AG04449 (cell line): ENCODE measurements around the gene RELN.

Experiments
- CTCF ChIA-PET: fragments of 350-600 bp; formaldehyde crosslinking; extraction: SDS; loops from one replicate; lab custom pipeline; 2021; ENCODE audit warnings: antibody characterized with exemption; lab: Yijun Ruan, JAX
- POLR2A ChIA-PET: fragments of 400-600, 350-600 bp; formaldehyde crosslinking; extraction: SDS; loops from one replicate; lab custom pipeline; 2020; ENCODE audit warnings: antibody characterized with exemption, inconsistent platforms; lab: Yijun Ruan, JAX
- DNase-seq: peaks from one replicate; pipeline ENCODE4 v3.0.0-alpha.2; 2010; ENCODE audit warnings: low read depth, low spot score
- H3K4me3 ChIP-seq: 2 replicates; pipeline ENCODE4 v1.5.1; 2011; ENCODE audit warnings: low read depth, mild to moderate bottlenecking, control low read depth, low read length
- TF ChIP-seq, protein P1 (sequence below): IDR thresholded peaks from one replicate; pipeline ENCODE4 v1.5.1; 2011; ENCODE audit warnings: mild to moderate bottlenecking, moderate library complexity, low read length, control low read depth, inconsistent platforms; ENCODE audit not compliant: insufficient read depth; ENCODE audit errors: missing control alignments

The RELN gene

GRCh38 chr7:103955985-103956384 is 33.5 kb downstream of the RELN start:
- CTCF ChIA-PET, result no interaction called here
- POLR2A ChIA-PET, result no interaction called here

DNA sequence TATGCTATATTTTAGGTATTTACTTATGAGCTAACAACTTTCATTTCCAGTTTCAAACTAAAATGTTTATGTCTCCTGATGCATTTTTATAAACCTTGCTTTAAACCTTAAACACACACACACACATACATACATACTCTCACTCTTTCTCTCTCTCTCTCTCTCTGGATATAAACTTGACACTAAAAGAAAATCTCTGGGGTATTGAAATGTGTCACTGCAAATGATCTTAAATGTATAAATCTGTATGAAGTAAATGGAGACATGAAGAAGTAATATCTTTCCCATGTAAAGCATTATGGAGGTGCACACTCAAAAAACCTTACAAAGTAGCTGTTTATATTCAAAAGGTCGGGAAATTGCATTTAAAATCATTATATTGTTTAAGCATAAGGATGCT is 37.0 kb downstream of the RELN start:
- CTCF ChIA-PET, result no interaction called here
- TF ChIP-seq, protein P1, sequence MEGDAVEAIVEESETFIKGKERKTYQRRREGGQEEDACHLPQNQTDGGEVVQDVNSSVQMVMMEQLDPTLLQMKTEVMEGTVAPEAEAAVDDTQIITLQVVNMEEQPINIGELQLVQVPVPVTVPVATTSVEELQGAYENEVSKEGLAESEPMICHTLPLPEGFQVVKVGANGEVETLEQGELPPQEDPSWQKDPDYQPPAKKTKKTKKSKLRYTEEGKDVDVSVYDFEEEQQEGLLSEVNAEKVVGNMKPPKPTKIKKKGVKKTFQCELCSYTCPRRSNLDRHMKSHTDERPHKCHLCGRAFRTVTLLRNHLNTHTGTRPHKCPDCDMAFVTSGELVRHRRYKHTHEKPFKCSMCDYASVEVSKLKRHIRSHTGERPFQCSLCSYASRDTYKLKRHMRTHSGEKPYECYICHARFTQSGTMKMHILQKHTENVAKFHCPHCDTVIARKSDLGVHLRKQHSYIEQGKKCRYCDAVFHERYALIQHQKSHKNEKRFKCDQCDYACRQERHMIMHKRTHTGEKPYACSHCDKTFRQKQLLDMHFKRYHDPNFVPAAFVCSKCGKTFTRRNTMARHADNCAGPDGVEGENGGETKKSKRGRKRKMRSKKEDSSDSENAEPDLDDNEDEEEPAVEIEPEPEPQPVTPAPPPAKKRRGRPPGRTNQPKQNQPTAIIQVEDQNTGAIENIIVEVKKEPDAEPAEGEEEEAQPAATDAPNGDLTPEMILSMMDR, result no peak
- POLR2A ChIA-PET, result no interaction called here
- no peak for DNase-seq
- H3K4me3 ChIP-seq, result no peak overlapping the region

More at GRCh38 chr7:103955985-103956384, 33.5 kb downstream of the RELN start:
- TF ChIP-seq, protein P1, result no peak
- no peak for DNase-seq
- H3K4me3 ChIP-seq, result no peak overlapping the region

DNA sequence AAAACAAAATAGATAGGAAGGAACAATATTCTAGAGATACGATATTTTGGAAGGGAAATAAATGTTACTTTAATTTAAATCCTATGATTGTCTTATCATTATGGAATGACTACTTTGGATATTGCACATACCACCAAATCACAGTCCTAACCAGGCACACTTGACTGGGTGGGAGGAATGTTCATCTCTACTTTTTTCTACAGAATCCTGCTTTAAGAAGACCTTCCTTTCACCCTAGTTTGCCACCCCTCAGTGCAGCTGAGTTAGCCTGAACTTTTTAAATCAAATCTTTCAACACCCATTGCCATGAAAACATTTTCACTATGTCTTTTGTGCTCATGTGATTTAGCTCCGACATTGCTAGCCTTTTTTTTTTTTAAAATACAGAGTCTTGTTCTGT is 38.1 kb downstream of the RELN start:
- CTCF ChIA-PET, result no interaction called here
- DNase-seq, result no peak
- TF ChIP-seq, protein P1, result no peak
- POLR2A ChIA-PET, result no interaction called here
- no peak overlapping the region for H3K4me3 ChIP-seq

- ChIA-PET POLR2A (no interaction called here), CTCF (no interaction called here)
- DNase-seq, result no peak
- H3K4me3 ChIP-seq, result no peak overlapping the region
- TF ChIP-seq, protein P1, result no peak
These were observed 40.1 kb downstream of the RELN start for GRCh38 chr7:103949374-103949773.

DNA sequence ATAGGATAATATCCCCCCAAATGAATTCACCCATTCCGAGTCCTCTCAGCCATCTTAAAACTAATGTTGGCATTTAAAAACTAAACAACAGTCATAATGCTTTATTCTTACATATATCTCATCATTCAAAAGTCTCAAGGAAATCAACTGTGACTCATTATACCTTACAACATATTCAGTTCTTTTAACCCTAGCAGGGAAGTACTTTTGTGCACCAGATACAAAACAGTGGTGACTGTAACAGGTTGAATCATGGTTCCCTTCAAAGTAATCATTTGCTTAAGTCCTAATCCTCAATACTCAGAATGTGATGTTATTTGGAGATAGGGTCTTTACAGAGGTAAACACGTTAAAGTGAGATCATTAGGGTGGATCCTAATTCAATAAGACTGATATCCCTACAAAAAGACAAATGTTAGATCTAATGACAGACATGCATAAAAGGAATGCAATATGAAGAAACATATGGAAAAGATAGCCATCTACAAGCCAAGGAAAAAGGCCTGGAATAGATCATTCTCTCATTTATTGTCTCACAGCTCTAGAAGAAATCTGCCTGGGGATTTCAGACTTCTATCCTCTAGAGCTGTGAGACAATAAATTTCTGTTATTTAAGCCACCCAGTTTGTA is 42.3 kb downstream of the RELN start:
- ChIA-PET POLR2A (no interaction called here), CTCF (no interaction called here)
- DNase-seq, result no peak
- no peak overlapping the region for H3K4me3 ChIP-seq
- TF ChIP-seq, protein P1, result no peak

GRCh38 chr7:103944230-103944900 is 45.1 kb downstream of the RELN start:
- ChIA-PET POLR2A (no interaction called here), CTCF (no interaction called here)
- TF ChIP-seq, protein P1, result no peak

More at GRCh38 chr7:103944230-103944900, 45.1 kb downstream of the RELN start:
- H3K4me3 ChIP-seq, result no peak overlapping the region
- no peak for DNase-seq
